ENCODE results near the gene SPINT3. TPM values are rescaled to one million over a fixed set of nuclear protein-coding genes. Genes with fewer than 3 reads are reported as not detected.

SPINT3 gene, protein sequence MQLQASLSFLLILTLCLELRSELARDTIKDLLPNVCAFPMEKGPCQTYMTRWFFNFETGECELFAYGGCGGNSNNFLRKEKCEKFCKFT
- polyA plus RNA-seq (2013, experiment 1 of 2; ENCODE audit: insufficient read length) = not detected
- not detected for polyA plus RNA-seq (2013, experiment 2 of 2; ENCODE audit: insufficient read length)

DNA sequence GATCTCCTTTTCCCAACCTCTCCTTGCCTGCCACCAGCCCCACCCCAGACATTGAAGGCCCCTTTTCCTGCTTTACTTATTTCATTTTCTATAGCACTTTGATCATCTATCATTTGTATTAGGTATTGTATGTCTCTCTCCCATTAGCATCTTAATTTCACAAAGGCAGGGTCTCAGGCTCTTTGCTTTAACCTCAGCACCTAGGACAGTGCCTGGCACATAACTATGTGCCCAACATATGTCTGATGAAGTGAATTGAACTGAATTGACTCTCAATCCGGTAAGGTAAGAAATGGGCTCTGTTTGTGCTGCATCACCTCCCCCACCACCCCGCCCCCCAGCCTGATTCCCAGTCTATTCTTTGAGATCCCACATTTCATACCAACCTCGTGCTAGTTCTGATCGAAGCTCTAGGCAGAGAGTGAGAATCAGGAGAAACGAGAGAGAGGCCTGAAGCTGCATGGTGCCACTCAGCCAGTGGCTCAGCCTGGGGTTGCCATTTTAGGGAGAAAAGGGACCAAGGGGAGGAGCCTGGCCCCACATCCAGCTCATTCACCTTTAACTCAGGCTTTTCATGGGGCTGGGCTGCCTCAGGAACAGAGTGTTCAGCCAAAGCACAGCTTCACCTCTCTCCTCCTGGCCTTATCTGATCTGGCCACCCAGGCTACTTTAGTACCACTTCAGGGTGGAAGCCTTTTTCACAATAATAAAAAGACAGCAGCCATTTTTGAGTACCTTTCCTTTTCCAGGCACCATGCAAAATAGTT lies at the start of gene SPINT3:
TSS of gene SPINT3 (minus strand) at position 476 of the 767 bp plus-strand sequence. CDS start at position 462, 14 bp downstream.
- DNase-seq = no peak

DNA sequence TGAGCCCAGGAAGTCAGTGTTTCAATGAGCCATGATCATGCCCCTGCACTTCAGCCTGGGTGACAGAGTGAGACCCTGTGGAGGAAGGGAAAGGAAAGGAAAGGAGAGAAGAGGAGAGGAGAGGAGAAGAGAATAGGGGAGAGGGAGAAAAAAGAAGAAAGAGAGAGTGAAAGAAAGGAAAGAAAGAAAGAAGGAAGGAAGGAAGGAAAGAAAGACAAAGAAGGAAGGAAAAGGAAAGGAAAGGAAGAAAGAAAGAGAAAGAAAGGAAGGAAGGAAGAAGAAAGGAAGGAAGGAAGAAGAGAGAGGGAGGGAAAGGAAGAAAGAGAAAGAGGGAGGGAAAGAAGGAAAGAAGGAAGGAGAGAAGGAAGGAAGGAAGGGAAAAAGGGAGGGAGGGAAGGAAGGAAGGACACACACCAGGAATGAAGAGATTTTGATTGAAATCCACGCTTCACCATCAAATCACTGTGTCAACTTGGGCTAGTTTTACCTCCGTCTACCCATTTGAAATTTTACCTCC lies 49.4 kb upstream of the SPINT3 start:
- no peak for DNase-seq

DNA sequence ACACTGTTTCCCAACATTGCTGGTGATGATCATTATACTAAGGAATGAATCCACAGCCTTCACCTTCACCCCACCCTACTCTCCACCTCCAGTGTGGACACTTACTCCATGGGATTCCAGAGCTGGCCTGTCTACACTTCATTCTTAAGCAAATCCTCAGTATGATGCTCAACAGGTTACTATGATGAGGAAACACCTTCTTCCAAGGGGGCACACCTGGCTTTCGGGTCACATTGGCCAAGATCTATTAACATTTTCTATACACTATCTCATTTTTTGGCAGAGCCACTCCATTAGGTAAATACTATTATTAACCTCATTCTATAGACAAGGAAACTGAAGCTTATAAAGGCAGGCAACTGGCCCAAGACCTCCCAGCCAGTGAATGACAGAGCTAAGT lies 39.8 kb upstream of the SPINT3 start:
- no peak for DNase-seq

DNA sequence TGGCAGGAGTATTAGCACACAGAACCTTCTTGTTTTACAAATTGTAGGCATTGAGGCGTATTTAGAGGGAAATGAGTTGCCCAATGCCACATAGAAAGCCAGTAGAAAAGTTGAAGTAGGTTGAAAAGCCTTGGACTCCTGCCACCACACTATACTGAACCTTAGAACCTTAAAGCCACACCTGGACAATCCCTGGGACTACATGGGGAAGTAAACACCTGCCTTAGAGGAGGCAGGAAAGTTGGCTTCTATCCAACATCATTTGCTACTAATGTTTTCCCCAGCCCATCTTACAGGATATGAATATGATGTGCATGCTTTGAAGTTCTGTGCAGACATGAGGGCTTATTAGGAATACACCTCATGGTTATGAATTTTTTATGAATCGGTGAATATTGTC lies 37.0 kb upstream of the SPINT3 start:
- DNase-seq = no peak

DNA sequence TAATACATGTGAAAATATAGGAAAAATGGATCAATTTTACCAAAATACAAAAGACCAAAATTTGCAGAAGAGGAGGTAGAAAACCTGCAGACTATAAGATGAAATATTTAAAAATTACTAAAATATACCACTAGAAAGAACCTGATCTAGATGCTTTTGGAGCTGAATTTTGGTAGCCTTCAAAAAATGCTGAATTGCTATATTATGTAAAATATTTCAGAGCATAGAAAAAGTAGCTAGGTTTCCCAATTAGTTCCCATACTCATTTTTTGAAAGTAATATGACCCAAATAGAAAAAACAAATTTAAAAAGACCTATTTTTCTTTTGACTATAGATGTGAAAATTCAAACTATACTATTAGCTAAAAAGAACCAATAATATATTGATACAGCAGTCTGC lies 35.3 kb upstream of the SPINT3 start:
- no peak for DNase-seq

DNA sequence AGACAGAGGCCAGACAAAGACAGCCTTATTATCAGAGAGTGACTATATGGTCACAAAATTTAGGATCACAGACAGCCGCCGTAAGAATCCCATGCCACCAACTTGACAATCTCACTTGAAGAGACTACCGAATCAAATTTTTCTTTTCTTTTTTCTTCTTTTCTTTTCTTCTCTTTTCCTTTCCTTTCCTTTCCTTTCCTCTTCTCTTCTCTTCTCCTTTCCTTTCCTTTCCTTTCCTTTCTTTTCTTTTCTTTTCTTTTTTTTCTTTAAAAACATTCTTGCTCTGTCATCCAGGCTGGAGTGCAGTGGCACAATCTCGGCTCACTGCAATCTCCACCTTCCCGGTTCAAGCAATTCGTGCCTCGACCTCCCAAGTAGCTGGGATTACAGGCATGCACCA lies 33.0 kb upstream of the SPINT3 start:
- no peak for DNase-seq

DNA sequence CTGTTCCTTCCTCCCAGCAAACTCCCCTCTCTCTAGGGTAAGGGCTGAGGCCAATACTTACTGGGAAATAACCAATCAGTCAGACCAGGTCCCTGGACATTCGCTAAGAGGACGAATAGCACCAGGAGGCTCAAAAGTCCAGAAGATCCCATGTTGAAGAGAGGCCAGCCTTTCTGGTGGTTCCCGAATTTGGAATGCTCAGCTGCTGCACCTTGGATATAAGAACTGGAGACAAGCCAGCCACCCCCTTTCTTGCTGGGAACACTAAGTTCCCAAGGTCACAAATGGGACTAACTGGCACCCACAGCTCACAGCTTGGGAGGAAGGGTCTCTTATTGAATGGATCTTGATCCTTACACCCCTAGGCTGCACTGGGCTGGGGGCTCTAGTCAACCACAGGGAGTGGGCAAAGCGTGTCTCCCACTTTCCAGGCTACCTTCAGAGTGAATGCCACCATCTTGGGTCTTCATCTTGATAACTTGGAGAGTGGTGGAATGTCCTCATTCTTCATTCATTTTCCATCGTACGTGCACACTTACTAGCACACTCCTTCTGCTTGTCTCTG lies 31.9 kb upstream of the SPINT3 start, which contains the start of gene EPPIN:
TSS of gene EPPIN (minus strand) at position 196 of the 565 bp plus-strand sequence. CDS start at position 152, 44 bp downstream.
- DNase-seq = no peak

DNA sequence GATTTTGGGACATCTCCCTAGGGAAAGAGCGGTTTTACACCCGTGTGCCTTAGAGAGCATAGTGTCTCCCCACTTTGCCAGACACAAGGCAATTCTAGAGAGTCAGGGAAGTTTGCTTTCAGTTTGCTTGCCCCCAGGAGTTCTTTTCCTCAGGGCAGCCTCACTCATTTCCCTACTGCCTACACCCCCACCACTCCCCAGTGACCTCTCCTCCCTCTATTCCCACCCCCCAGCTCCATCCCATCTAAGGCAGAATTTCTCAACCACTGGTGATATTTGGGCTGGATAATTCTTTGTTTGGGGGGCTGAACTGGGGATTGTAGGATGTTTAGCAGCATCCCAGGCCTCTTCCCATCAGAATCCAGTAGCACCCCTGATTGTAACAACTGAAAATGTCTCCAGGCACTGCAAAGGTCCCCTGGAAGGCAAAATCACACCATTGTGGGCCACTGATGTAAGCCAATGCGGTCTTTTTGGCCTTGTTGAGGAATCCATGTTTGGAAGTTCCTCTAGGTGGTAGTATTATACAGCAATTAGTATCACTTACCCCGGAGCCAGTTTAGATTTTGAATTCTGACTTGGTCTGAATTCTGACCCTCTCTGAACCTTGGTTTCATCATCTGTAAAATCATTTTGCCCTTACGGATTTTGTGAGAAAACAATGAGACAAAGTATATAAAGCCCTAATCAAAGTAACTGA lies 30.5 kb upstream of the SPINT3 start:
- peak; percentile 41 for DNase-seq

DNA sequence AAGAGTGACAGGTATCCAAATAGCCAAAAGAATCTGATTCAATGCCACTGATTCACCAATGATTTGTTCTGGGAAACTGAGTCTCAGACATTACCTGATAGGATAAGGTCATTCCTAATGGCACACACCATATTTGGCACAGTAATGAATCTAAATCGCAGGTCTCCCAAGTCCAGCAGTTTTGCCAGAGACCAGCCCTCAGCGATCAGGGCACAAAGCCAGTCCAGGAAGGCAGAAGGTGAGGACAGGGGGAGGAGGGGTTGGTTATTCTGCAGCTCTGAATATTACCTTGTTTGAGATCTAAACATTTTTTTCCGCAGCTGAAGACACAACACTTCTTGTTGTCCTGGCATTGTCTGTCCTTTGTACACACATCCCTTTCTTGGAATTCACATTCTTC lies 29.9 kb upstream of the SPINT3 start:
- DNase-seq = no peak

DNA sequence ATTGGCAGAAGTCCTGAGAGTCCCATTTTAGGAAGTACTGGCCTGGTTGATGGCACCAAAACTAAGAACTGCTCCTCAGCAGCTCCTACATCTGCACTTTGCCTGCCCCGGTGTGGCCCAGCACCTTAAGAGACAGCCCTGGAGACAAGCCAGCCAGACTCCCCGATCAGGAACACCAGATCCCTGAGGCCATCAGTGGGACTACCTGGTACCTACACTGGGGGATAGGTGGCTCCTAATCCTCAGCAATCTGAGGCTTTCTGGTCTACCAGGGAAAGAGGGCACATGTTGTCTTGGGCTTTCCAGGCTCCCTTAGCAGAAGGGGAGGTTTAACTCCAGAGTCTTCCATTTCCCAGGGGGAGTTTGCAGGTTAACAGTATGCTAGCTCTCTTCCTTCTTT lies 24.0 kb upstream of the SPINT3 start, which contains the start of gene WFDC6:
TSS of gene WFDC6 (minus strand) at position 101 of the 400 bp plus-strand sequence. CDS start at position 26, 75 bp downstream.
- DNase-seq = no peak

DNA sequence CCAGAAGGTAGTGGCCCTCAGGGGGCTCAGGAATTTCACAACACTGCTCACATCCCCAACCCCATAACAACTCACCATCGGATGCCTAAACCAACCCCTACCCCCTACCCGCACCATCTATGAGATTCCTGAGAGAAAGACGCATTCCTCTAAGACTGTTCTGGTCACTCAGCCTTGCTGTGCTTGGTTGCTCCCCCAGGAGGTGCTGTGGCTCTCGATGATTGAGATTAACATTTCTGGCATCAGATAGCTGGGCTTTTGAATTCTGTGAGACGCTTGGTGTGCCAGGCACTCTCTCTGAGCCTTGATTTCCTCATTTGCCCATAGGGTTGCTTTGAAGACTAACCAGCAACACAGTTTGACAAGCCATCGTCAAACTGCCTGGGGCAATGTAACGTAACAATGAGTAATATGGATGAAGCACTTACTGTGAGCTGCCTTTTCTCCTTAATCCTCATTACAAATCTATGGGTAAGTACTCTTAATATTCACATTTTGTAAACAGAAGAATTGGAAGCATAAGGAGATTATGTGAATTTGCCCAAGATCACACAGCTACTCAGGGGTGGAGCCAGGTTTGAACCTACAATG lies 22.9 kb upstream of the SPINT3 start:
- no peak for DNase-seq

DNA sequence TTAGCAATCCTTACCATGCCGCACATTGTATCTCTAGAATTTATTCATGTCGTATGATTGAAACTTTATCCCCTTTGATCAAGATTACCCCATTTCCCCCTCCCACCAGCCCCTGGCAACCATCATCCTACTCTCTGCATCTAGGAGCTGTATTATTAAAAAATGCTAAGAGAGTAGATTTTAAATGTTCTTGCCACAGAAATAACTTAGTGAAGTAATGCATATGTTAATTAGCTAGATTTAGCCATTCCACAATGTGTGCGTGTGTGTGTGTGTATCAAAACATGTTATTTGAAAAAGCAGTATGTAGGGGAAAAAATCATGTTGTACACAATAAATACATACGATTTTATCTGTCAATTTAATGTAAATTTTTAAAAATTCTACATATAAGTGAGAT lies 11.9 kb upstream of the SPINT3 start:
- DNase-seq = no peak

DNA sequence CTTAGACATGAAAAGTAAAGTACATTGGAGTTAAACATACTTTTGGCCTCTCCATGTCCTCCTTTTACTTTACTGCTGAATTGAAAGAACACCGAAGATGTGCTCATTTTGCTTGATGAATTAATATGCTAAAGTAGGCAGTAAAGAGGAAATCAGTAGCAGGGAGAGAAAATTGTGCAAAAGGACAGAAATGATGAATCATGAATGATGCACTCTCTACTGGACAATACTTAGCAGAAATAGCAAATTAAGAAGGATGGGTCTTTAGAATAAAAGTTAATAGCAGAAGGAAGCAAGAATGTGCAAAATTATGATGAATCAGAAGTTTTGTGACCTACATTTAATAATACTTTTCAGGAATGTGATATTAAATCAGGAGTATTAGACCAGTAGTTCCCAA lies 8.4 kb upstream of the SPINT3 start:
- DNase-seq = no peak

DNA sequence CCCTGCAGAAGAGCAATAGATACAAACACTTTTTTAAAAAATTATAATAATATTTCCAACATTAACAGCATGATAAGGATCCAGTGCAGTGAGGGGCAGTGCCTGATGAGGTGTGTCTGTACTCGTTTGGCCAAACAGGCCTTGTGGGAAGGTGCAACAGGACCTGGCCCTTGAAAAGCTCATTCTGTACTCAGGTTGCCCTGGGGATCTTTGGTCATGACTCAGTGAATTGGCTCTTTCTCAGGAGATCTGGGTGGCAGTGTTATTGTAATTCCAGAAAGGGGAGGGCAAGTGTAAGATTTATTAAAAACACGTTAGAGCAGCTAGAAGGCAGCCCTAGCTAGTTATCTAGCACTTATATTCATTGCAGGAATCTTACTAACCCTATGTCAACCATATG lies 2.9 kb upstream of the SPINT3 start:
- DNase-seq = no peak

DNA sequence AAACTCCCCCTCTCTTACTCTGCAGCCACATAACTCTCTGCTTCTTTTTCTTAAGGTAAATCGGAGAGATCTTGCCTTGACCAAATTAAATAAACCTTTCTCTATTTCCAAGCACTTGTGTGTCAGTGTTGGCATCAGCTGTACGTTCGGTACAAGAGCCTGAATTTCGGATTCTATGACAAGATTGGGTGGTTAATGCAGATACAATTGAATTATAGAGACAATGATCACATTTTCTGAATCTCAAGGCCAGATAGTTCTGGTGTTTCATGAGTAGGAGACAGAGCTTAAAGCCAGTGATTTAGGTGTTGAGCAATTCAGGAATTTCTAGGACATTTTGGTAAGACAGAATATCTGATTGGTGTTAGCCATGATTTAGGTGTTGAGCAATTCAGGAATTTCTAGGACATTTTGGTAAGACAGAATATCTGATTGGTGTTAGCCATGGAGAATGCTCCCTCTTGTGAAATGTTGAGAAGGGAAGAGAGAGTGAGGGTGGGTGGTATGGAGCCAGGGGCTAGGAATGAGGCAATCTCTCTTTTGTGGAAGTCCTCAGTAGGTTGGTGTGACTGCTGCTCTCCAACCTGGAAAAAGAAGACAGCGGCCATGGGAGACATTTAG lies 5.1 kb downstream of the SPINT3 start:
- DNase-seq = no peak

DNA sequence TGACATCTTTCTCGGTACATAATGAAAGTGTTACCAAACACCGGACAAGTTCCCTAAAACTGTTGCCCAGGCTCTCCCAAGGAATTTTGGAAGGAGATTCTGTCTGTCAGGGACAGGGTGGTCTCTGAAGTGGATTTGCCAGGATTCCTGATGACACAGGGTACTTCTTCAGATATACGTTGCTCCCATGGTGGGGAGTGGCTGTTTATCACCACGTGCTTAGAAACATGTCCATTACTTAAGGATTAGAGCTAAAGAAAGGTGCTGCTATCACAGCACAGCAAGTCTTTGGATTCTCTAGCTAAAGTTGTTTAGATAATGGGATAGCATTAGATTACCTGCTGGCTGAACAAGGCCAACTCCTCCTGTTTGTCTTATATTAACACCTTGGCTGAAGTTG lies 6.3 kb downstream of the SPINT3 start:
- DNase-seq = no peak

DNA sequence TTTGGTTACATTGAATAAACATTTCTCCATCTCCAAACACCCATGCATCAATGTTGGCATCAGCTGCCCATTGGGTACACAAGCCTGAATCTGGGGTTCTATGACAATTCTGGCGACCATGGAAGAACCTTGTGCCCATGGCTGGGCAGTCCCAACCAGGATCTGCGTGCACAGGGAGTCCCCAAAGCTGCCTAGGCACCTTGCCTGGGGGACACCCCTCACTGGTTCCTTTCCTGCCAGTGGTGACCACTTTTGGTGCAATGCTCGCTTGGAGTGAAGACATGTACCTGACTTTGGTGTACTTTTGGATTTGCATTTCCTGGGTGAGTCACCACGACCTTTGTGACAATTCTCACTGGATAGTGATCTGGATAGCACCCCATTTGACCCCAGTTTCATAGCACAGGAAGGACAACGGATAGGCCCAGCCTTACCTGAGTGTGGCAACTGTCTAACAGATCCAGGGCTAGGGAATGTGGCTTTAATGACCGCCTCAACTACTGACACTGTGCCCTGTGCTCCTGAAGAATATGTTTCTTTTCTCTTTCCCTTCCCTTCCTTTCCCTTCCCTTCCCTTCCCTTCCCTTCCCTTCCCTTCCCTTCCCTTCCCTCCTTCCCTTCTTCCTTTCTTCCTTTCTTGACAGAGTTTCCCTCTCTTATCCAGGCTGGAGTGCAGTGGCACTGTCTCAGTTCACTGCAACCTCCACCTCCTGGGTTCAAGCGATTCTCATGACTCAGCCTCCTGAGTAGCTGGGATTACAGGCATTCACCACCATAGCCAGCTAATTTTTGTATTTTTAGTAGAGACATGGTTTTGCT lies 7.1 kb downstream of the SPINT3 start:
- no peak for DNase-seq

DNA sequence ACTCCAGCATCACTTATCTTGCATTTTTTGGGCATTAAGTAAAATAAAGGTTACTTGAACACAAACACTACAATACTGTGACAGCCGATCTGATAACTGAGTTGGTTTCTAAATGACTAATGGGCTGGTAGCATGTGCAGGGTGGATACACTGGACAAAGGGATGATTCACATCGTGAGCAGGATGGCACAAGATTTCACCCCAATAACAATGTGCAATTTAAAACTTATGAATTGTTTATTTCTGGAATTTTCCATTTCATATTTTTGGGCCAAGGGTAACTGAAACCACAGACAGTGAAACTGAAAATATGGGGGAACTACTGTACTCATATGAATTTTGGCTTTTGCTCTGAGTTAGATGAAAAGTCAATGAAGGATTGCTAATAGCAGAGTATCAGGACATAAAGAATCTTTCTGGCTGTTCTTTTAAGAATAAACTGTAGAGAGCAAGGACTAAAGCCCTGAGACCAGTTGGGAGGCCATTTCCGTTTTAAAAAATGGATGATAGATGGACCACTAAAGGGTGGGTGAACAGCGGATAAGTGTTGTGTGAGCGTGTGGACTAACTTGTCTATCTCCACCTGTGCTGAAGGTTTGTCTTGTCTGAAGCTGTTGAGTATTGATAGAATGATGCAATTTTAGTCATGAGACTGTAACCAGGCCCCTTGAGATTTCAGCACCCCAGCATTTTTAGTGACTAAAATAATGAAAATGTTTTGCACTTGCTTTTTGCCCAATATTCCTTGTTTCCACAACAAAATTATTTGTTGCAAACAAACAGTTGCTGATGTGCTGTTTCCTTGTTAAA lies 8.2 kb downstream of the SPINT3 start:
- no peak for DNase-seq

DNA sequence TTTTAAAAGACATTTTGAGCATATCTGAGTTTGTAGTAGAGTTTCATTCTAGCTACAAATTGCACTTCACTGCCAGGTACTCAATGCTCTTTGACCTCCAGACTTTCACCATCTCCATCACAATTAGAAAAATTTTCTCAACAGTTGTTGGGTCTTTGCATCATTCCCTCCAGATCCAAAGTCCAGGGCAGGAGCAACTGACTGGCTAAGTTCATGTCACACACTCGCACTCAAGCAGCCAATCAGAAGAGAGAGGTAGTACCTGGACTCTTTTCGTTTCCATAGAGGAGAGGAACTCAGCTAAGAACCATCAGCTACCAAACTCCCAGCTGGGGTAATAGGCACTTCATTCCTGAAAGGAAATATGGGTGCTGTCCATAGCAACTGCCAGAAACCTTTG lies 9.0 kb downstream of the SPINT3 start:
- DNase-seq = no peak

DNA sequence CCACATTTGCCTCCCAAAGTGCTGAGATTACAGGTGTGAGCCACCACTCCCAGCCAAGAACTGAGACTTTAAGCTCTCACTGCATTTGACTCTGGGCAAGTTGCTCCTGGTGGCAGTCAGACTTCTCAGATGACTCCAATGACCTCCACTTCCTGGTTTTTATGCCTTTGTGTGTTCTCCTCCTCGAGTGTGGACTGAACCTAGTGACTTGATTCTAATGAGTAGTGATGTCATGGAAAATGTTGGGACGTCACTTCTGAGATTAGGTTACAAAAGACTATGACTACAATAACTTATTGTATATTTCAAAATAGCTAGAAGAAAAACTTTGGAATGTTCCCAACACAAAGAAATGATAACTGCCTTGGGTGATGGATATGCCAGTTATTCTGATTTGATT lies 12.0 kb downstream of the SPINT3 start:
- DNase-seq = no peak
